Measurements from ENCODE around the gene CDT1.

Gene CDT1

GRCh38 chr16:88759245-88759975 lies 44.2 kb upstream of the CDT1 start:
- H3K4me3 ChIP-seq (ENCODE audit: low read length) = no peak overlapping the region
- no peak for TF ChIP-seq CTCF (IDR thresholded peaks at IDR 0.05; ENCODE audit: insufficient read depth, low read depth, low read length, missing control alignments)
- DNase-seq (ENCODE audit: low read depth) = no peak

GRCh38 chr16:88759976-88760350 lies 43.6 kb upstream of the CDT1 start:
- TF ChIP-seq CTCF (IDR thresholded peaks at IDR 0.05; ENCODE audit: insufficient read depth, low read depth, low read length, missing control alignments) = no peak
- DNase-seq (ENCODE audit: low read depth) = no peak

GRCh38 chr16:88760424-88761142 lies 43.0 kb upstream of the CDT1 start:
- DNase-seq (ENCODE audit: low read depth) = no peak
- H3K4me3 ChIP-seq (ENCODE audit: low read length) = no peak overlapping the region
- TF ChIP-seq CTCF (IDR thresholded peaks at IDR 0.05; ENCODE audit: insufficient read depth, low read depth, low read length, missing control alignments) = no peak

More at GRCh38 chr16:88759976-88760350, 43.6 kb upstream of the CDT1 start:
- H3K4me3 ChIP-seq (ENCODE audit: low read length) = no peak overlapping the region

- no peak for TF ChIP-seq CTCF (IDR thresholded peaks at IDR 0.05; ENCODE audit: insufficient read depth, low read depth, low read length, missing control alignments)
- DNase-seq (ENCODE audit: low read depth) = no peak
- H3K4me3 ChIP-seq (ENCODE audit: low read length) = no peak overlapping the region
Observed at GRCh38 chr16:88761143-88761534, 42.5 kb upstream of the CDT1 start.

- no peak overlapping the region for H3K4me3 ChIP-seq (ENCODE audit: low read length)
- no peak for TF ChIP-seq CTCF (IDR thresholded peaks at IDR 0.05; ENCODE audit: insufficient read depth, low read depth, low read length, missing control alignments)
- DNase-seq (ENCODE audit: low read depth) = no peak
Observed at GRCh38 chr16:88761830-88762229, 41.8 kb upstream of the CDT1 start.

GRCh38 chr16:88762258-88762870 lies 41.2 kb upstream of the CDT1 start:
- H3K4me3 ChIP-seq (ENCODE audit: low read length) = no peak overlapping the region
- DNase-seq (ENCODE audit: low read depth) = no peak
- no peak for TF ChIP-seq CTCF (IDR thresholded peaks at IDR 0.05; ENCODE audit: insufficient read depth, low read depth, low read length, missing control alignments)

Data from epithelial cell of esophagus (primary cell).